K562 treated with DMSO at 1 percent for 12 hours (cell line): ENCODE results near the gene TMEM132A. TPM values are rescaled to one million over a fixed set of nuclear protein-coding genes. Genes with fewer than 3 reads are reported as not detected.

Experiments used
- total RNA-seq: library from RNA; unstranded; fragments of 300-600 nt; gene quantifications from 2 replicates; pipeline ENCODE4 v1.2.3, GENCODE V29; 2022; ENCODE audit not compliant: insufficient read depth

The TMEM132A gene, protein sequence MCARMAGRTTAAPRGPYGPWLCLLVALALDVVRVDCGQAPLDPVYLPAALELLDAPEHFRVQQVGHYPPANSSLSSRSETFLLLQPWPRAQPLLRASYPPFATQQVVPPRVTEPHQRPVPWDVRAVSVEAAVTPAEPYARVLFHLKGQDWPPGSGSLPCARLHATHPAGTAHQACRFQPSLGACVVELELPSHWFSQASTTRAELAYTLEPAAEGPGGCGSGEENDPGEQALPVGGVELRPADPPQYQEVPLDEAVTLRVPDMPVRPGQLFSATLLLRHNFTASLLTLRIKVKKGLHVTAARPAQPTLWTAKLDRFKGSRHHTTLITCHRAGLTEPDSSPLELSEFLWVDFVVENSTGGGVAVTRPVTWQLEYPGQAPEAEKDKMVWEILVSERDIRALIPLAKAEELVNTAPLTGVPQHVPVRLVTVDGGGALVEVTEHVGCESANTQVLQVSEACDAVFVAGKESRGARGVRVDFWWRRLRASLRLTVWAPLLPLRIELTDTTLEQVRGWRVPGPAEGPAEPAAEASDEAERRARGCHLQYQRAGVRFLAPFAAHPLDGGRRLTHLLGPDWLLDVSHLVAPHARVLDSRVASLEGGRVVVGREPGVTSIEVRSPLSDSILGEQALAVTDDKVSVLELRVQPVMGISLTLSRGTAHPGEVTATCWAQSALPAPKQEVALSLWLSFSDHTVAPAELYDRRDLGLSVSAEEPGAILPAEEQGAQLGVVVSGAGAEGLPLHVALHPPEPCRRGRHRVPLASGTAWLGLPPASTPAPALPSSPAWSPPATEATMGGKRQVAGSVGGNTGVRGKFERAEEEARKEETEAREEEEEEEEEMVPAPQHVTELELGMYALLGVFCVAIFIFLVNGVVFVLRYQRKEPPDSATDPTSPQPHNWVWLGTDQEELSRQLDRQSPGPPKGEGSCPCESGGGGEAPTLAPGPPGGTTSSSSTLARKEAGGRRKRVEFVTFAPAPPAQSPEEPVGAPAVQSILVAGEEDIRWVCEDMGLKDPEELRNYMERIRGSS
- total RNA-seq = 0.23 TPM in 1 of 2 replicates, not detected in the other

GRCh38 chr11:60924110-60924905 lies at the start of gene TMEM132A:
TMEM132A (plus strand) TSS chr11:60924460; CDS start chr11:60924634, 174 bp downstream.

GRCh38 chr11:60906132-60906972 lies 17.9 kb upstream of the TMEM132A start, which contains the start of gene PRPF19:
PRPF19 (minus strand) TSS chr11:60906585; CDS start chr11:60906382, 203 bp downstream.

GRCh38 chr11:60913793-60914632 lies 10.2 kb upstream of the TMEM132A start, which contains the start of gene TMEM109:
TMEM109 (plus strand) TSS chr11:60914158; CDS start chr11:60919694, 5,536 bp downstream.

DNA sequence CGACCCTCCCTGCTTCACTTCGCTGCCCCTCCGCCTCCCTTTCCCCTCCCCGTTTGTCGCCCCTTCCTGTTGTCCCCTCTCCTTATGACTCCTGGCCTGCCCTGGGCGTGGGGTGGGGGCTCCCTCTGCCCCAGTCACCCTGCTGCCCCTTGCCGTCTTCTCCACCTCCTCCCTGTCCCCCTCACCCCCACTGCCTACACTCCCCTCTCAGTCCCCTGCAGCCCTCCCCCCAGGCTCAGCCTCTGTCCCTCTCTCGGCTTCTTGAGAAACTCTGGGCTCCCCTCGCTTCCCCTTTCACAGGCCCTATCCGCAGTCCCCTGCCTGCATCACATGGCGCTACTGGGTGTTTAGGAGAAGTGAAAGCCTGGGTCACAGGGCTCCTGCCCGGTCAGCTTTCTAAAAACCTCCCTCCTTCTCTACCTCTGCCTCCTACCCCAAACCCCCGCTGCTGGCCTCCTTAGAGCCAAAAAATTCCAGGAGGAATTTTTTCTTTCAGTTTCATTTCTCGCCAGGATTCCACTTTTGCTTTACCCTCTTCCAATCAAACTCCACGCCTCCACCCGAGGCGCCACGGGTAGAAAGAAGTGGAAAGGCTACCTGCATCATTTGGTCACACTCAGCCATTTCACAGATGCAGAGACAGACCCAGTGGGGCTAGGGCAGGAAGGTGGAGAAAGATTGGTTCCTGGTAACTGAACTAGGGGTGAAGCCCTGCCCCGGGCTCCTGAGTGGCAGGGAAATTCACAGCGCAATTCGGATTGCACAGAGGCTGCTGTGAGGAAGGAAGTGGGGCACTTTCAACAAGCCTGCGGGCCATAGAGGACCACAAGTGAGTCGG lies 27.9 kb downstream of the TMEM132A start, which contains the start of gene SLC15A3:
Gene SLC15A3 (minus strand): TSS at position 273 of the 838 bp plus-strand sequence. CDS start 625 bp downstream, outside the sequence.

DNA sequence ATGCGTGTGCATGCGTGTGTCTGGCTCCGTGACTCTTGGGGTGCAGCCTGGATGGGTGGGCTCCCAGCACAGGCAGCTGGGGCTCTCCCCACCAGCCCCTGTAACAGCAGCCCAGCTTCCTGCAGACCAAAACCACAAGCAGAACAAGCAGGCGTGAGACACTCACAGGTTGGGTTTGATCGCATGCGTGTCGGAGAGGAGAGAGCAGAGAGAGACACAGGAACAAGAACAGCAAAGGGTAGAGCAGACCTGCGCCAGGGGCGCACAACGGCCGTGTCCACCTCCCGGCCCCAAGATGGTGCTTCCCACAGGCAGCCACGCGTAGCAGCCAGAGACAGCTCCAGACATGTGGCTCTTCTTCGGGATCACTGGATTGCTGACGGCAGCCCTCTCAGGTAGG lies 47.3 kb downstream of the TMEM132A start, which contains the start of gene CD6:
Gene CD6 (plus strand): TSS at position 161 of the 400 bp plus-strand sequence. CDS start 186 bp downstream, at position 347.

Other genes with a start within 250 kb of the TMEM132A start
- not detected in 2 replicates for gene MS4A8, start 224.8 kb upstream of the TMEM132A start, total RNA-seq
- not detected in 2 replicates for gene MS4A18, start 199.7 kb upstream of the TMEM132A start, total RNA-seq
- not detected in 2 replicates for gene MS4A15, start 167.6 kb upstream of the TMEM132A start, total RNA-seq
- gene MS4A10, start 139.1 kb upstream of the TMEM132A start, total RNA-seq = not detected in 2 replicates
- 29.1 and 29.6 TPM in 2 replicates for gene CCDC86, start 82.3 kb upstream of the TMEM132A start, total RNA-seq
- 5.1 and 5.2 TPM in 2 replicates for gene PTGDR2, start 68.5 kb upstream of the TMEM132A start, total RNA-seq
- gene ZP1, start 56.9 kb upstream of the TMEM132A start, total RNA-seq = not detected in 2 replicates
- 97.0 and 141 TPM in 2 replicates for gene PRPF19, start 17.9 kb upstream of the TMEM132A start, total RNA-seq
- 50.7 and 60.3 TPM in 2 replicates for gene TMEM109, start 10.3 kb upstream of the TMEM132A start, total RNA-seq
- not detected in 2 replicates for gene SLC15A3, start 27.7 kb downstream of the TMEM132A start, total RNA-seq
- gene CD6, start 47.2 kb downstream of the TMEM132A start, total RNA-seq = not detected in 2 replicates
- gene CD5, start 178.0 kb downstream of the TMEM132A start, total RNA-seq = not detected in 2 replicates
- 16.5 and 22.7 TPM in 2 replicates for gene VPS37C, start 237.0 kb downstream of the TMEM132A start, total RNA-seq